ENCODE measurements around the gene F12.
"Not testable (repeated sequence)": the region's sequence is repeated elsewhere in the genome, so short reads cannot be mapped to it uniquely, and the experiment has no call there.

Gene F12

GRCh38 chr5:177419046-177419445, 9.7 kb upstream of the F12 start:
- TF ChIP-seq, protein P1, sequence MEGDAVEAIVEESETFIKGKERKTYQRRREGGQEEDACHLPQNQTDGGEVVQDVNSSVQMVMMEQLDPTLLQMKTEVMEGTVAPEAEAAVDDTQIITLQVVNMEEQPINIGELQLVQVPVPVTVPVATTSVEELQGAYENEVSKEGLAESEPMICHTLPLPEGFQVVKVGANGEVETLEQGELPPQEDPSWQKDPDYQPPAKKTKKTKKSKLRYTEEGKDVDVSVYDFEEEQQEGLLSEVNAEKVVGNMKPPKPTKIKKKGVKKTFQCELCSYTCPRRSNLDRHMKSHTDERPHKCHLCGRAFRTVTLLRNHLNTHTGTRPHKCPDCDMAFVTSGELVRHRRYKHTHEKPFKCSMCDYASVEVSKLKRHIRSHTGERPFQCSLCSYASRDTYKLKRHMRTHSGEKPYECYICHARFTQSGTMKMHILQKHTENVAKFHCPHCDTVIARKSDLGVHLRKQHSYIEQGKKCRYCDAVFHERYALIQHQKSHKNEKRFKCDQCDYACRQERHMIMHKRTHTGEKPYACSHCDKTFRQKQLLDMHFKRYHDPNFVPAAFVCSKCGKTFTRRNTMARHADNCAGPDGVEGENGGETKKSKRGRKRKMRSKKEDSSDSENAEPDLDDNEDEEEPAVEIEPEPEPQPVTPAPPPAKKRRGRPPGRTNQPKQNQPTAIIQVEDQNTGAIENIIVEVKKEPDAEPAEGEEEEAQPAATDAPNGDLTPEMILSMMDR (conservative IDR thresholded peaks at IDR 0.05; ENCODE audit: low read depth, low read length) = no peak
- Histone ChIP-seq H3K27me3 (ENCODE audit: insufficient read depth, low read depth) (no peaks in the 10 kb centered on the region), H2AFZ (ENCODE audit: low read depth) (no peak overlapping the region), H3K36me3 (ENCODE audit: insufficient read depth) (no peaks in the 10 kb centered on the region), H3K4me2 (no peak overlapping the region), H3K79me2 (ENCODE audit: insufficient read depth, low read depth) (no peaks in the 10 kb centered on the region), H3K9ac (no peak overlapping the region), H3K4me3 (IDR thresholded peaks at IDR 0.05; ENCODE audit: insufficient read depth, low read depth, low read length) (no peak overlapping the region), H4K20me1 (ENCODE audit: insufficient read depth) (no peaks in the 10 kb centered on the region), H3K4me1 (ENCODE audit: low read depth, poor library complexity, severe bottlenecking) (peaks cover under 1% of the 10 kb centered on the region), H3K27ac (no peak overlapping the region)

DNA sequence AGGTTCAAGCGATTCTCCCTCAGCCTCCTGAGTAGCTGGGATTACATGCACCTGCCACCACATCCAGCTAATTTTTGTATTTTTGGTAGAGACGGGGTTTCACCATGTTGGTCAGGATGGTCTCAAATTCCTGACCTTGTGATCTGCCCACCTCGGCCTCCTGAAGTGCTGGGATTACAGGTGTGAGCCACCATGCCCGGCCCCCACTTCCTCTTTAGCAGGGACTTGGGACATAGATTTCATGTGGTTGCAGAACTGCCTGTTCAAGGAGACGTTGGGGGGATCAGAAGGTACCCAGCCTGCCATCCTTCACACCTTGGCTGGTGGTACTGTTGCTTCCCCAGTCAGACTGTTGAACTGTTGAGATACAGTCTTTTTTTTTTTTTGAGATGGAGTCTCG, 7.7 kb upstream of the F12 start:
- H4K20me1 ChIP-seq (ENCODE audit: insufficient read depth); H3K27ac ChIP-seq; H3K9ac ChIP-seq; H3K79me2 ChIP-seq (ENCODE audit: insufficient read depth, low read depth); H3K36me3 ChIP-seq (ENCODE audit: insufficient read depth); H2AFZ ChIP-seq (ENCODE audit: low read depth); H3K27me3 ChIP-seq (ENCODE audit: insufficient read depth, low read depth); H3K4me2 ChIP-seq; H3K4me3 ChIP-seq (IDR thresholded peaks at IDR 0.05; ENCODE audit: insufficient read depth, low read depth, low read length): not testable (repeated sequence)
- H3K4me1 ChIP-seq (ENCODE audit: low read depth, poor library complexity, severe bottlenecking) = peaks cover 19% of the 10 kb centered on the region

DNA sequence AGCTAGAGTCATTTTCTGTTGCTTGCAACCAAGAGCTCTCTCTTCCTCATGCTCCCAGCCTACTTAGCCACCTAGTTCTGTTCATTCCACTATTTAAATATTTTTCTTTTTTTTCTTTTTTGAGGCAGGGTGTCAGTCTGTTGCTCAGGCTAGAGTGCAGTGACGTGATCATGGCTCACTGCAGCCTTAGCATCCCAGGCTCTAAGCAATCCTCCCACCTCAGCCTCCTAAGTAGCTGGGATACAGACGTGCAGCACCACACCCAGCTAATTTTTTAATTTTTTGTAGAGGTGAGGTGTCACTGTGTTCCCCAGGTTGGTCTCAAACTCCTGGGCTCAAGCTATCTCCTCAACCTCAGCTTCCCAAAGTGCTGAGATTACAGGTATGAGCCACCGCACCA, 5.1 kb upstream of the F12 start:
- Histone ChIP-seq H3K27ac (no peak overlapping the region), H3K4me3 (IDR thresholded peaks at IDR 0.05; ENCODE audit: insufficient read depth, low read depth, low read length) (no peak overlapping the region), H3K79me2 (ENCODE audit: insufficient read depth, low read depth) (no peaks in the 10 kb centered on the region), H3K4me1 (ENCODE audit: low read depth, poor library complexity, severe bottlenecking) (peaks cover 36% of the 10 kb centered on the region), H3K36me3 (ENCODE audit: insufficient read depth) (no peaks in the 10 kb centered on the region), H3K4me2 (no peak overlapping the region; the same call in 1 of the 2 replicates), H2AFZ (ENCODE audit: low read depth) (no peak overlapping the region), H3K9ac (no peak overlapping the region), H3K27me3 (ENCODE audit: insufficient read depth, low read depth) (no peaks in the 10 kb centered on the region), H4K20me1 (ENCODE audit: insufficient read depth) (no peaks in the 10 kb centered on the region)
- TF ChIP-seq, protein P1 (conservative IDR thresholded peaks at IDR 0.05; ENCODE audit: low read depth, low read length) = no peak

- H3K9ac ChIP-seq = peak overlapping the region; percentile 67
- H4K20me1 ChIP-seq (ENCODE audit: insufficient read depth) = no peaks in the 10 kb centered on the region
- peak overlapping the region; percentile 86 for H3K4me2 ChIP-seq
- H3K4me3 ChIP-seq (IDR thresholded peaks at IDR 0.05; ENCODE audit: insufficient read depth, low read depth, low read length) = no peak overlapping the region
- no peaks in the 10 kb centered on the region for H3K27me3 ChIP-seq (ENCODE audit: insufficient read depth, low read depth)
- H3K4me1 ChIP-seq (ENCODE audit: low read depth, poor library complexity, severe bottlenecking) = peaks cover 36% of the 10 kb centered on the region
- TF ChIP-seq, protein P1 (conservative IDR thresholded peaks at IDR 0.05; ENCODE audit: low read depth, low read length) = no peak
- H3K27ac ChIP-seq = peak overlapping the region; percentile 95
- H3K79me2 ChIP-seq (ENCODE audit: insufficient read depth, low read depth) = no peaks in the 10 kb centered on the region
- peak overlapping the region; percentile 25; the same call in 1 of the 2 replicates for H2AFZ ChIP-seq (ENCODE audit: low read depth)
- H3K36me3 ChIP-seq (ENCODE audit: insufficient read depth) = no peaks in the 10 kb centered on the region
Observed at GRCh38 chr5:177412603-177413233, 3.4 kb upstream of the F12 start.

DNA sequence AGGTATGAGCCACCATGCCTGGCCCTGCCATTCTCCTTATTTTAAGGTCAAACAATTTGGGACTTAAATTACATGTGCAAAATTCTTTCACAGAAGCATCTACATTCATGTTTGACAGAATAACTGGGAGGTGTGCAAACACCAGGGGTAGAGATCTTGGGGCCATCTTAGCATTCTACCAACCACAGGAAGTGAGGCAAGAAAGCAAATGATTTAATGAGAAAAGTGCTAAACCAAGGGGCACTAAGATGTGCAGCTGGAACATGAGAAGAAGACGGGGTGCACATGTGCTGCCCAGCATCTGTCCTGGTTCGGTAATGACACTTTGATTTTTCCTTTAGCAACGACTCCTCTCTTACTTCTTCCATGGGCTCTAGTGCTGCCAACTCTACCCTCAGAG, 1.2 kb upstream of the F12 start:
- Histone ChIP-seq H3K4me3 (IDR thresholded peaks at IDR 0.05; ENCODE audit: insufficient read depth, low read depth, low read length) (no peak overlapping the region), H3K9ac (no peak overlapping the region), H3K36me3 (ENCODE audit: insufficient read depth) (no peaks in the 10 kb centered on the region), H2AFZ (ENCODE audit: low read depth) (no peak overlapping the region), H4K20me1 (ENCODE audit: insufficient read depth) (no peaks in the 10 kb centered on the region), H3K27me3 (ENCODE audit: insufficient read depth, low read depth) (no peaks in the 10 kb centered on the region), H3K4me2 (no peak overlapping the region), H3K79me2 (ENCODE audit: insufficient read depth, low read depth) (no peaks in the 10 kb centered on the region), H3K4me1 (ENCODE audit: low read depth, poor library complexity, severe bottlenecking) (peaks cover 36% of the 10 kb centered on the region), H3K27ac (no peak overlapping the region)
- TF ChIP-seq, protein P1 (conservative IDR thresholded peaks at IDR 0.05; ENCODE audit: low read depth, low read length) = no peak

All from KMS-11 (cell line).